GM12875 (cell line): ENCODE data around the gene ABCG4.

Experiments used
- H3K4me3 ChIP-seq: one replicate; pipeline ENCODE4 v1.5.1; 2011; ENCODE audit warnings: low read depth, low read length, control low read depth
- TF ChIP-seq, protein P1 (sequence below): IDR thresholded peaks from 2 replicates; pipeline ENCODE4 v1.5.1; 2011; ENCODE audit warnings: low read depth, mild to moderate bottlenecking, control low read depth, inconsistent platforms, low read length, moderate library complexity, borderline replicate concordance; ENCODE audit not compliant: insufficient read depth

The ABCG4 gene

DNA sequence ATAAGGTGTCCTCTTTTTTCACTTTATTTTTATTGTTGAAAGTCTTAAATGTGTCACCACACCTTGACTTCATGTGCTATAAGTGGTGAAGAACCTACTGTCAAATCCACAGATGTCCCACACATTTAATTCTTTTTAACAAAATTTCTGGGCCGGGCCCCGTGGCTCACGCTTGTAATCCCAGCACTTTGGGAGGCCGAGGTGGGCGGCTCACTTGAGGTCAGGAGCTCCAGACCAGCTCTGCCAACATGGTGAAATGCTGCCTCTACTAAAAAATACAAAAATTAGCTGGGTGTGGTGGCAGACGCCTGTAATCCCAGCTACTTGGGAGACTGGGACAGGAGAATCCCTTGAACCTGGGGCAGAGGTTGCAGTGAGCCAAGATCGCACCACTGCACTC lies 60.3 kb downstream of the ABCG4 start:
- TF ChIP-seq, protein P1, sequence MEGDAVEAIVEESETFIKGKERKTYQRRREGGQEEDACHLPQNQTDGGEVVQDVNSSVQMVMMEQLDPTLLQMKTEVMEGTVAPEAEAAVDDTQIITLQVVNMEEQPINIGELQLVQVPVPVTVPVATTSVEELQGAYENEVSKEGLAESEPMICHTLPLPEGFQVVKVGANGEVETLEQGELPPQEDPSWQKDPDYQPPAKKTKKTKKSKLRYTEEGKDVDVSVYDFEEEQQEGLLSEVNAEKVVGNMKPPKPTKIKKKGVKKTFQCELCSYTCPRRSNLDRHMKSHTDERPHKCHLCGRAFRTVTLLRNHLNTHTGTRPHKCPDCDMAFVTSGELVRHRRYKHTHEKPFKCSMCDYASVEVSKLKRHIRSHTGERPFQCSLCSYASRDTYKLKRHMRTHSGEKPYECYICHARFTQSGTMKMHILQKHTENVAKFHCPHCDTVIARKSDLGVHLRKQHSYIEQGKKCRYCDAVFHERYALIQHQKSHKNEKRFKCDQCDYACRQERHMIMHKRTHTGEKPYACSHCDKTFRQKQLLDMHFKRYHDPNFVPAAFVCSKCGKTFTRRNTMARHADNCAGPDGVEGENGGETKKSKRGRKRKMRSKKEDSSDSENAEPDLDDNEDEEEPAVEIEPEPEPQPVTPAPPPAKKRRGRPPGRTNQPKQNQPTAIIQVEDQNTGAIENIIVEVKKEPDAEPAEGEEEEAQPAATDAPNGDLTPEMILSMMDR: no peak
- no peak overlapping the region for H3K4me3 ChIP-seq

DNA sequence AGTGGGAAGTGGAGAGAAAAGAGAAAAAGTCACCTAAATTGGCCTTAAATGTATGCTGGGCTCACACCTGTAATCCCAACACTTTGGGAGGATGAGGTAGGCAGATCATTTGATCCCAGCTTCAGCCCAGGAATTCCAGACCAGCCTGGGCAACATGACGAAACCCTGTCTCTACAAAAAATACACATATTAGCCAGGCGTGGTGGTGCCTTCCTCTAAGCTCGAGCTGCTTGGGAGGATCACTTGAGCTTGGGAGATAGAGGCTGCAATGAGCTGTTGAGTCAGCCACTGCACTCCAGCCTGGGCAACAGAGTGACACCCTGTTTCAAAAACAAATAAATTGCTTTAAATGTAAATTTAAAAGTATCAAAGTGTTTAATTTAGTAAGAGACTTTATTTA lies 61.2 kb downstream of the ABCG4 start:
- TF ChIP-seq, protein P1: no peak
- H3K4me3 ChIP-seq: no peak overlapping the region
